B cell (primary cell): ENCODE data around the gene CUTA. TPM values are rescaled to one million over a fixed set of nuclear protein-coding genes. Genes with fewer than 3 reads are reported as not detected.

ENCODE experiments used
- ATAC-seq: fragments of 200-7000 bp; cut with Tn5 transposase; one replicate; pipeline ENCODE4 v1.10.0; 2021; ENCODE audit warnings: low read depth, mild to moderate bottlenecking, moderate number of reproducible peaks, moderate library complexity
- CTCF ChIA-PET: fragments of 350-600 bp; sonication (Branson Sonifier 250); formaldehyde crosslinking; loops from one replicate; lab custom pipeline; 2021; ENCODE audit warnings: antibody characterized with exemption, inconsistent platforms; lab: Charles Lee
- POLR2A ChIA-PET: fragments of 350-600 bp; sonication (Branson Sonifier 250); formaldehyde crosslinking; loops from one replicate; lab custom pipeline; 2021; ENCODE audit warnings: antibody characterized with exemption; lab: Charles Lee
- DNase-seq: peaks from one replicate; pipeline ENCODE4 v3.0.0; 2013
- H2AFZ ChIP-seq: 2 replicates; pipeline ENCODE4 v1.6.1; 2012; ENCODE audit warnings: mild to moderate bottlenecking, low read depth, low read length; ENCODE audit not compliant: insufficient read depth, poor library complexity, severe bottlenecking
- H3K27ac ChIP-seq, 2 donors: 1 replicate in 1 of 2; 2 replicates in 1 of 2; pipeline ENCODE4 v1.5.1; 2012 to 2013; ENCODE audit warnings: low read length in 2 of 2, mild to moderate bottlenecking in 2 of 2, moderate library complexity in 1 of 2
- H3K27me3 ChIP-seq, 4 experiments: fragments of 200-600 bp in 1 of 4; sonication (generic) in 1 of 4; replicated peaks in 1 of 4; 1 replicate in 2 of 4; 2 replicates in 2 of 4; pipeline versions ENCODE4 v1.6.1 to v1.7.0; 2013 to 2016; ENCODE audit warnings: low read length in 3 of 4, mild to moderate bottlenecking in 2 of 4, mixed read lengths in 1 of 4, moderate library complexity in 1 of 4; ENCODE audit not compliant: insufficient read depth in 4 of 4, control insufficient read depth in 3 of 4; ENCODE audit errors: control extremely low read depth in 1 of 4
- H3K36me3 ChIP-seq, 2 experiments: replicated peaks in 1 of 2; 1 replicate in 1 of 2; 2 replicates in 1 of 2; pipeline versions ENCODE4 v1.6.1 to v1.7.1; 2013; ENCODE audit warnings: low read length in 1 of 2; ENCODE audit not compliant: insufficient read depth in 2 of 2, control insufficient read depth in 1 of 2; ENCODE audit errors: control extremely low read depth in 1 of 2, extremely low read depth in 1 of 2
- H3K4me1 ChIP-seq, 2 donors: fragments of 200-600 bp in 1 of 2; sonication (generic) in 1 of 2; 1 replicate in 1 of 2; 2 replicates in 1 of 2; pipeline versions ENCODE4 v1.5.1 to v1.6.1; 2013 to 2017; ENCODE audit warnings: low read length in 2 of 2; ENCODE audit not compliant: control insufficient read depth in 2 of 2, insufficient read depth in 2 of 2
- H3K4me2 ChIP-seq: replicated peaks from 2 replicates; pipeline ENCODE3; 2012; ENCODE audit warnings: mild to moderate bottlenecking, low read depth, low read length; ENCODE audit not compliant: poor library complexity, severe bottlenecking
- H3K4me3 ChIP-seq, 5 experiments: fragments of 200-600 bp in 1 of 5; sonication (generic) in 1 of 5; 1 replicate in 3 of 5; 2 replicates in 2 of 5; pipeline versions ENCODE4 v1.5.1 to v1.7.0; 2011 to 2016; ENCODE audit warnings: low read length in 4 of 5, mild to moderate bottlenecking in 4 of 5, low read depth in 2 of 5, control low read depth in 1 of 5, moderate library complexity in 1 of 5; ENCODE audit not compliant: insufficient read depth in 1 of 5; ENCODE audit errors: control extremely low read depth in 1 of 5, extremely low read depth in 1 of 5
- H3K79me2 ChIP-seq: fragments of 200-600 bp; sonication (generic); one replicate; pipeline ENCODE4 v1.6.0; 2016; ENCODE audit warnings: low read length; ENCODE audit not compliant: control insufficient read depth, insufficient read depth
- H3K9ac ChIP-seq: fragments of 200-600 bp; sonication (generic); 2 replicates; pipeline ENCODE4 v1.6.1; 2017; ENCODE audit warnings: mild to moderate bottlenecking, low read length, moderate library complexity
- H3K9me3 ChIP-seq, 3 donors: one replicate each; pipeline versions ENCODE4 v1.6.1 to v1.7.1; 2013; ENCODE audit warnings: low read length in 2 of 3; ENCODE audit not compliant: control insufficient read depth in 2 of 3, insufficient read depth in 1 of 3; ENCODE audit errors: control extremely low read depth in 1 of 3
- H4K20me1 ChIP-seq: 2 replicates; pipeline ENCODE4 v1.6.0; 2012; ENCODE audit warnings: mild to moderate bottlenecking, low read length; ENCODE audit not compliant: insufficient read depth, control insufficient read depth, poor library complexity, severe bottlenecking
- H3K27ac Mint-ChIP-seq: one replicate; pipeline ENCODE4 v1.8.0; 2021; ENCODE audit warnings: mixed read lengths
- H3K27me3 Mint-ChIP-seq: one replicate; pipeline ENCODE4 v1.8.0; 2021; ENCODE audit warnings: mixed read lengths
- H3K4me1 Mint-ChIP-seq: one replicate; pipeline ENCODE4 v1.8.0; 2021; ENCODE audit warnings: mixed read lengths
- H3K4me3 Mint-ChIP-seq: one replicate; pipeline ENCODE4 v1.8.0; 2021; ENCODE audit warnings: mixed read lengths
- H3K9me3 Mint-ChIP-seq: one replicate; pipeline ENCODE4 v1.8.0; 2022; ENCODE audit warnings: mixed read lengths; ENCODE audit not compliant: insufficient read depth
- EZH2 ChIP-seq: IDR thresholded peaks from 2 replicates; pipeline ENCODE4 v1.6.1; 2012; ENCODE audit warnings: borderline replicate concordance, low read depth, mild to moderate bottlenecking, moderate library complexity, low read length; ENCODE audit not compliant: insufficient read depth, poor library complexity, severe bottlenecking
- WGBS: methylation state at CpG from one replicate; pipeline ENCODE4 v1.1.5; 2013; ENCODE audit warnings: missing lambda C conversion rate; ENCODE audit not compliant: insufficient coverage; 5-methylcytosine and 5-hydroxymethylcytosine counted together
- intact Hi-C: fragments of 100-400 bp; cut with micrococcal nuclease; formaldehyde crosslinking; loops from one replicate; pipeline ENCODE4 v1.10.0; 2022
- polyA plus RNA-seq: library from polyadenylated mRNA; depleted of rRNA; stranded (reverse); fragments of >200 nt; gene quantifications from 2 replicates; pipeline ENCODE4 v1.2.3, GENCODE V29; 2012
- total RNA-seq, 2 donors: library from RNA; stranded (reverse); fragments of 120-200 nt in 1 of 2; gene quantifications; 1 replicate in 1 of 2; 2 replicates in 1 of 2; pipeline versions ENCODE4 v1.2.3 to v1.2.4, GENCODE V29; 2013 to 2022
- TF ChIP-seq, protein P1 (sequence below): fragments of 200-600 bp; IDR thresholded peaks from one replicate; pipeline ENCODE4 v1.8.0; 2022; ENCODE audit warnings: antibody characterized with exemption, mild to moderate bottlenecking

The CUTA gene
- total and polyA plus RNA-seq, 2 donors (not counting 1 experiment from before 2014, with no cell fraction given): 137 to 226 TPM

- ChIA-PET CTCF (no interaction called here), POLR2A (no interaction called here)
- H3K27me3 Mint-ChIP-seq: peaks cover 4% of the 10 kb centered on the region
- DNase-seq (no peak), ATAC-seq (no peak)
- H3K27me3 ChIP-seq: peaks cover 0 to 3% (median 0%) of the 10 kb centered on the region in 4 experiments
- H3K4me2 ChIP-seq: no peak overlapping the region
- peaks cover 31 to 47% of the 10 kb centered on the region in 2 donors for H3K4me1 ChIP-seq
- H4K20me1 ChIP-seq: no peaks in the 10 kb centered on the region
- intact Hi-C loops: no loop called here
- H3K9me3 ChIP-seq: no peaks in the 10 kb centered on the region
- peak overlapping the region; percentile 54 for H3K27ac Mint-ChIP-seq
- no peak overlapping the region for H2AFZ ChIP-seq
- H3K27ac ChIP-seq: no peak overlapping the region
- H3K9ac ChIP-seq: no peak overlapping the region
- H3K36me3 ChIP-seq: peaks cover 0 to 1% of the 10 kb centered on the region in 2 experiments
- TF ChIP-seq, protein P1, sequence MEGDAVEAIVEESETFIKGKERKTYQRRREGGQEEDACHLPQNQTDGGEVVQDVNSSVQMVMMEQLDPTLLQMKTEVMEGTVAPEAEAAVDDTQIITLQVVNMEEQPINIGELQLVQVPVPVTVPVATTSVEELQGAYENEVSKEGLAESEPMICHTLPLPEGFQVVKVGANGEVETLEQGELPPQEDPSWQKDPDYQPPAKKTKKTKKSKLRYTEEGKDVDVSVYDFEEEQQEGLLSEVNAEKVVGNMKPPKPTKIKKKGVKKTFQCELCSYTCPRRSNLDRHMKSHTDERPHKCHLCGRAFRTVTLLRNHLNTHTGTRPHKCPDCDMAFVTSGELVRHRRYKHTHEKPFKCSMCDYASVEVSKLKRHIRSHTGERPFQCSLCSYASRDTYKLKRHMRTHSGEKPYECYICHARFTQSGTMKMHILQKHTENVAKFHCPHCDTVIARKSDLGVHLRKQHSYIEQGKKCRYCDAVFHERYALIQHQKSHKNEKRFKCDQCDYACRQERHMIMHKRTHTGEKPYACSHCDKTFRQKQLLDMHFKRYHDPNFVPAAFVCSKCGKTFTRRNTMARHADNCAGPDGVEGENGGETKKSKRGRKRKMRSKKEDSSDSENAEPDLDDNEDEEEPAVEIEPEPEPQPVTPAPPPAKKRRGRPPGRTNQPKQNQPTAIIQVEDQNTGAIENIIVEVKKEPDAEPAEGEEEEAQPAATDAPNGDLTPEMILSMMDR: no peak
- TF ChIP-seq EZH2: no peak
- H3K4me3 ChIP-seq: no peak overlapping the region
- WGBS: 95% methylated on average over 2 of the region's 2 CpGs
- peaks cover 56% of the 10 kb centered on the region for H3K4me1 Mint-ChIP-seq
- no peaks in the 10 kb centered on the region for H3K9me3 Mint-ChIP-seq
- H3K4me3 Mint-ChIP-seq: no peak overlapping the region
- peaks cover 19% of the 10 kb centered on the region for H3K79me2 ChIP-seq
These were observed 3.4 kb upstream of the CUTA start for GRCh38 chr6:33421344-33421643.

- Histone ChIP-seq H3K4me2 (no peak overlapping the region), H3K27ac (no peak overlapping the region), H2AFZ (no peak overlapping the region), H3K79me2 (peaks cover 25% of the 10 kb centered on the region), H3K4me3 (no peak overlapping the region), H3K9me3 (no peaks in the 10 kb centered on the region), H3K9ac (no peak overlapping the region), H3K4me1 (peaks cover 33 to 50% of the 10 kb centered on the region in 2 donors), H3K27me3 (peaks cover 0 to 3% (median 0%) of the 10 kb centered on the region in 4 experiments), H3K36me3 (peaks cover 0 to 7% of the 10 kb centered on the region in 2 experiments), H4K20me1 (no peaks in the 10 kb centered on the region)
- H3K27me3 Mint-ChIP-seq: peaks cover 4% of the 10 kb centered on the region
- WGBS: 85% methylated on average over 6 of the region's 6 CpGs
- peak overlapping the region; percentile 54 for H3K27ac Mint-ChIP-seq
- no peaks in the 10 kb centered on the region for H3K9me3 Mint-ChIP-seq
- POLR2A ChIA-PET: no interaction called here
- ATAC-seq (no peak), DNase-seq (no peak)
- CTCF ChIA-PET: no interaction called here
- intact Hi-C loops: no loop called here
- peaks cover 56% of the 10 kb centered on the region for H3K4me1 Mint-ChIP-seq
- TF ChIP-seq EZH2: no peak
- TF ChIP-seq, protein P1: no peak
- H3K4me3 Mint-ChIP-seq: no peak overlapping the region
These were observed 2.8 kb upstream of the CUTA start for GRCh38 chr6:33420491-33421343.
